Activated T-cell treated with anti-CD3 and anti-CD28 coated beads, Interleukin-2, amount 50 U/mL, for 48 hours (primary cell): ENCODE results near the gene HDAC11.
"Not testable (repeated sequence)": the region's sequence is repeated elsewhere in the genome, so short reads cannot be mapped to it uniquely, and the experiment has no call there.

Experiments used
- DNase-seq, 2 experiments: peaks; one replicate each; pipeline ENCODE4 v3.0.0-alpha.2; 2020

HDAC11 gene

DNA sequence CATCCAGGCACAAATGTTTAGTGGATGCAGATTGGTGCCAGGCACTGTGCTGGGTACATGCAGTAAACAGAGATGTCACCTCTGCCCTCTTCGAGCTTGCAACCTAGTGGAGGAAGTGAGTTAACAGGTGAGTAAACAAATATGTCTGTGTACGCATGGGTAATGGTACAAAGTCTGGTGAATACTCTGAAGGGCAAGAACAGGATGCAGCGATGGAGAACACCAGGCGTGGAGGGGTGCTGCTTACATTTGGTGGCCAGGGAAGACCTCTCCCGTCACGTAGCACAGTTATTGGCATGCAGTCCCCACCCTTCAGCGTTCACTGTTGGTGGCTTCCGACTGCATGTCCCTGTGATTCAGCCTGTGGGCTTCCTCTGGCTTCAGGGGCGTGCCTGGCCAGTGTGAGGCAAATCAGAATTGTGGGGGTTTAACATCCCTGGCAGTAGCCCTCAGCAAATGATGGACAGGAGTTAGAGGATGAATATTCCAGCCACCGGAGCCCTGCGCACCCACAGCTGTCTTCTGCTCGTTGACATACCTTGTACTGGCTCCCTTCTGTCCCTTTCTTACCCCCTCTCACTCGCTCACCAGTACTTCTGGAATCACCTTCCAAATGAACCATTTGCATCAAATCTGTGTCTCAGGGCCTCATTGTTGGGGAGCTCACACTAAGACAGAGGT, 9.1 kb upstream of the HDAC11 start:
- no peak for DNase-seq

GRCh38 chr3:13472286-13472685, 7.8 kb upstream of the HDAC11 start:
- DNase-seq: no peak

DNA sequence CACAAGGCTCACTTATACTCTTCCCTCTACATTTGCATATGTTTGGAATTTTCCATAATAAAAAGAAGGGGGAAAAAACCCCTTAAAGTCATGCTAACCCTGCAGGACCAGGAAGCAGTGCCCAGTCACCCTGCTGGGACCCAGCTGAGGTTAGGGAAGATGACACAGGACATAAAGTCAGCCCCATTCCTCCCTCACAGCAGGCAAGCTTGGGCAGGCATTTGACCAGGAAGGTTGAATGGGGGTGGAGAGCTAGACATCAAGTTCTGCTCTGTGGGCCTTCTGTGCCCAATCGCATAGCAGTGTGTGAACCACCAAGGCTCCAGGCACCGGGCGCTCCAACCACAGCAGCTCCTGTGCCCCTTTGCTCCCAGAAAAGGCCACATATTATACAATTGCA, 7.1 kb upstream of the HDAC11 start:
- no peak for DNase-seq

DNA sequence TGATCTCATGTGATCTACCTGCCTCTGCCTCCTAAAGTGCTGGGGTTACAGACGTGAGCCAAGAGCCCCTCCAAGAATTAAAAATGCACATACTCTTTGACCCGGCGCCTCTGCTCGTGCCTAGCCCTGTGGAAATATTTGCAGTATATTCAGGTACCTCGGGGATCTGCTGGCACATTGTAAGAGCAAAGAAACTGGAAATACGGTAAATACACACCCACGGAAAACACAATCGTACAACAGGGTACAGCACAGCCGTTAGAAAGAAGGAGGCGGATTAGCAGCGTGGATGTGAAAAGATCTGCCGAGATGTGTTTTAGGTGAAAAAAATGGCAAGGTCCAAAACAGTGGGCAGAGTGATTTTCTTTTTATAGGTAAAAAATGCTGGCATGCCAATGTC, 6.1 kb upstream of the HDAC11 start:
- DNase-seq: no peak

DNA sequence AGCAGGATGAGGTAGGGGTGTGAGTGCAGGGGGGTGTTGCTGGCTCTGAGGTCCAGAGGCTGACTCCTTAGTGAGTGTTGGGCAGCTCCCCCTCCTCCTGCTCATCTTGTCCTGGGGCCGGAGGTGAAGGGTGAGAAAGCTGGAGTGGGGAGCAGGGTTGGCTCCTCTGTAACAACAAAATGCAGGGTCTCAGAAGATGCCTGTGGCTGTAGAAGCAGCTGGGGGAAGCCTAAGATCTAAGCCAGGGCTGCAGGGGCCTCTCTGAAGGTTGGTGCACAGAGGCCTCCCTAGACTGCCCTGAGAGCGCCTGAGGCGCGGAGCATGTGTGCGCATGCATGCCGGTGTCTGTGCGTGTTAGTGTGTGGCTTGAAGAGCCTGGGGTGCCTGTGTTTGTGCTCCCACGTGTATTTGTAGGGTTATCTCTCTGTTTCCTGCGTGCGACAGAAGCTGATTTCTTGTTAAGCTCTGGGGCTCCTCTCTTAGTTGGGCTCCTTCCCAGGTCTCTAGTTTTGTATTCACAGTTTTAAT, 5.3 kb upstream of the HDAC11 start:
- DNase-seq: no peak

DNA sequence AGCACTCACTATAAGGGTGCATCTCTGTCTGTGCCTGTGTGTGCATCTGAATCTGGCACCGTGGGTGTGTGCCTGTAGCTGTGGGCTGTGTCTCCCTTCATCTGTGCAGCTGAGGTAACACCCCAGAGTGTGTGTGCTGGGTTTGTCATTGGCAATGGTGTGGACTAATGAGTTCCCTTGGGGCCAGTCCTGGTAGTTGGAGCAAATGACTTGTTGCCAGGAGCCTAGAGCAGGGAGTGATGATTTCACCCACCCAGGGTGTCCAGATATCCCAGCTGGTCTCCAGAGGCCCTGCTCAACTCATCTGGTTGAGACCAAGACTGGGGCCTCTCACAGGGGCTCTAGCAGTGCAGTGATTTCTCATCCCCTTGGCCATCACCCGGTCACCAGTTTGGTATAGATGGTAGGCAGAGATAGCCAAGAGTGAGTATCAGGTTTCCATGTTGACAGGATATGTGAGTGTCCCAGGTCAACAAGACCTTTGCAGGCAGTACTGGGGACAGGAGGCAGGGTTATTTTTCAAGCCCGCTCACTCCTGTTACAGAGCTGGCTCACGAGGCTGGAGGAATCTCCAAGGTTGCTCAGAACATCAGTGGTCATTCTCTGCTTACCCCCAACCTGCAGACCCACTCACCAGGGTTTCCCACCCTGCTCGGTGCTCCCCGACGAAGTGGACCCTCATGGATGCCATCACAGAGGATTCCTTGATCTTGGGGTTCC, 4.1 kb upstream of the HDAC11 start:
- DNase-seq: no peak

DNA sequence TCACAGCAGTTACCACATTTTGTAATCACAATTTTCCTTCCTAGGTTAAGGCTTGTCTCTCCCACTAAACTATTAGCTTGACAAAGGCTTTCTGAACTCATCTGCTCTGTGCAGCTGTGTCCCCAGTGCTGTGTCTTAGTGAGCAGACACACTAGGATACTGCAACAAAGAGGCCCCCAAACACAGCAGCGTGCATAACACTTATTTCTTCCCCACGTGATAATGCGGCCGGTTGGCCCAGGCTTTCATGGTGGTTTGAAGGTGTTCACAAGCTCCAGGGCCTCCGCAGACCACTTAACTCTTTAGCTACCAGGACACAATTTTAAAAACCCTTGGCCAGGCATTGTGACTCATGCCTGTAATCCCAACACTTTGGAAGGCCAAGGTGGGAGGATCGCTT, 2.2 kb upstream of the HDAC11 start:
- no peak for DNase-seq

DNA sequence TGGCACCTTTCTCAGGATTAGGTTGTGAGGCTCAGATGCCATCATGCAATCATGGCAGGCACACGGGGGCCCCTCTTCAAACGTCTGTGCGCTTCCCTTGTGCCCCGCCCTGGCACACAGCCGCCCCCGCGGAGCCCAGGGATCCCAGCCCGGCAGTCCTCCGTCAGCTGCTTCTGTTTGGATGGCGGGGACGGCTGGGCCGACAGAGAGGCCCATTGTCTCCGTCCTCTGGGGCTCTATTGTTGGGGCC, 849 bp upstream of the HDAC11 start:
- no peak for DNase-seq

DNA sequence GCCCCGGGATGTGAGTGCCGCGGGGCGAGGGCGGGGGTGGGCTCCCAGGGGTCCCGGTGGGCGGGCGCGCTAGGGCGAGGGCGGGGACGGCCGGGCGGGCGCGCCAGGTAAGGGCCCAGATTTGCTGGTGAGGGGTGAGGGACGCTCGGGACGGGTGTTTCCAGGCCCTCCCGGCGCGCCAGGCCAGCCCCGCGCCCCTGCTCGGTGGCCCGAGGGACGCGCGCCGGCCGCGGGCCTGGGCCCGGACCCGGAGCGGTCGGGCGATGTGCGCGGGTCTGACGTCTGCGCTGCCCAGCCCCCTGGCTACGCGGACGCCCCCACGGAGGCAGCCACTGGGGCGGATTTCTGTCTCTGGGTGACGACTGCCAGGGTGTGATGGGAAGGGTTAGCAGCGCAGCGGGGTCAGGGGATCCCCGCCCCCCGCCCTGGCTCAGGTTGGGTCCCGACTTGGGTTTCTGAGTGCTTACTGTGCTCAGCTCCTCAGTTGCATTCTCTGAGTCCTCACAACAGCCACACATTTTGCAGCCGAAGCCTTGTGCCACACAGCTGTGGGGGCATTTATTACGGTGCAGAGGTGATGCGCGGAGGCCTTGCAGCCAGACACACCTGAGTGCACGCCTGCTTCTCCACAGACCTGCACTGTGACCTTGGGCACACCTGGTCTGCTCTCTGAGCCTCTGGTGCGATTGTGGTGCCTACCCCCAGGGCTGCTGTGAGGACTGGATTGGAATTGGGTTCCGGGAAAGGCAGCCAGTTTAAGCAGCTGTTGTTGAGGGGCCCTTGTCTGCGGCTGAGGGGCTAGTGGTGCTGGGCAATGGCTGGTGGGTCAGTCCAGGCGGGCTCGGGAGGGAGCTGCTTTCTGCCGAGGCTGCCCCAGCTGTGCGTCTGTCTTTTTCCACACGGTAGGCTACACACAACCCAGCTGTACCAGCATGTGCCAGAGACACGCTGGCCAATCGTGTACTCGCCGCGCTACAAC, 523 bp downstream of the HDAC11 start:
- DNase-seq: no peak

GRCh38 chr3:13482106-13482690, 2.1 kb downstream of the HDAC11 start:
- no peak for DNase-seq

DNA sequence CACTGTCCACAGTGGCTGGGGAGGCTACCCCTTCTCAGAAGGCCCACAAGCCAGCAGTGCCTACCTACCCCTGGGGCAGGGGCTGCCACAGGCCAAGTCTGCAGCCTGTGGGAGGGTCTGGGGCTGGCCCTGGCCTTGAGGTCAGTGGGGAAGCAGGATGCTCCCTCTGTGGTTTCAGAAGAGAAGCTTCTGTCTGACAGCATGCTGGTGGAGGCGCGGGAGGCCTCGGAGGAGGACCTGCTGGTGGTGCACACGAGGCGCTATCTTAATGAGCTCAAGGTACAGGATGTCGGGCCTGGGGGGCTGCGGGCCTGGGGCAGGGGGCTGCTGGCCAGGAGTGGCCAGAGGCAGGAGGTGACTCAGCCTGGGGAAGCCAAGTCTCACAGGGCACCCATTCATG, 3.2 kb downstream of the HDAC11 start:
- DNase-seq: no peak

DNA sequence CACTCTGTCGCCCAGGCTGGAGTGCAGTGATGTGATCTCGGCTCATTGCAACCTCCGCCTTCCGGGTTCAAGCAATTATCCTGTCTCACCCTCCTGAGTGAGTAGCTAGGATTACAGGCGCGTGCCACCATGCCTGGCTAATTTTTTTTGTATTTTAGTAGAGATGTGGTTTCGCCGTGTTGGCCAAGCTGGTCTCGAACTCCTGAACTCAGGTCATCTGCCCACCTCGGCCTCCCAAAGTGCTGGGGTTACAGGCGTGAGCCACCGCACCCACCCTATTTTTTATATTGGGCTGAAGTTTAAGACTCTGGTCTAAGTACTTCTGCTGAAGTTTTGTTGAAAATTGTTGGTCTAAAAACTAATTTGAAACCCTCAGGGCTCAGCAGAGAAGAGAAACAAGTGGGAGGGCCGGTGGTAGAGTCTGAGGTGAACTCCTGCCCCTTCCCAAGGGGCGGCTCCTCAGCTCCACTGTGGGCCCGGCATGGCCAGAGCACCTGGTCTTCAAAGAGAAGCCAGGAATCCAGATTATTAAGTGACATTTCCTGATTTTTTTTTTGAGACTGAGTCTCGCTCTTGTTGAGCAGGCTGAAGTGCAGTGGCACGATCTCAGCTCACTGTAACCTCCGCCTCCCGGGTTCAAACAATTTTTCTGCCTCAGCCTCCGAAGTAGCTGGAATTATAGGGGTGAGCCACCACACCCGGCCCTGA, 4.0 kb downstream of the HDAC11 start:
- DNase-seq: no peak

DNA sequence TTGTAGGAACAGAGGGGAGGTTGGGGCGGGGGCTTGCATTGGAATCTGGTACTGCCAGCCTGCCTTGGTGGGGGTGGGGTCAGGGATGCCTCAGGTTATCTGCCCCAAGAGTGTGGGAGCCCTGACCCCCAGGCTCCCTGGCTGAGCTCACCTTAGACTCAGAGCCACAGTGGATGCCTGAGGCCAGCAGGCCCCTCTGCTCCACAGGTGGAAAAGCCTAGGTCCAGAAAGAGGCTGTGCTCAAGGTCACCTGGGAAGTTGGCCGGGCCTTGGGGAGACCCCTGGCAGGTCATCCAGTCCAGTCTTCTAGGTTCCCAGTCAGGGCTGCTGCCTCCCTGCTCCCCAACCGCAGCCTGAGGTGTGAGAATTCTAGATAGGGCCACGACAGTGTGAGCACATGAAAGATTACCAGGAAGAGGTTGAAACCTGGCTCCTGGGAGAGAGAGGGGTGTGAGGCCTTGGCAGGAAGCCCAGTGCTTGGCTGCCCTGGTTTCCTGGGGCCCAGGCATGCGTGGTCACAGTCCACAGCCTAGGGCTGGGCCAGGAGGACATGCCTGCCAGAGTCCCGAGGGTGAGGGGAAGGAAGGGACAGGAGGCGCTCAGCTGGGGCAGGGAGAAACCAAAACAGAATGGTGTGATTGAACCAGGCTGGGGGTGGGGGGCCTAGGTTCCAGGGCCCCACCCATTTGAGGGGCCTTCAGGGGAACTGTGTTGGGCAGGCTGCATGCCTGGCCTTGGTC, 4.9 kb downstream of the HDAC11 start:
- DNase-seq: no peak

DNA sequence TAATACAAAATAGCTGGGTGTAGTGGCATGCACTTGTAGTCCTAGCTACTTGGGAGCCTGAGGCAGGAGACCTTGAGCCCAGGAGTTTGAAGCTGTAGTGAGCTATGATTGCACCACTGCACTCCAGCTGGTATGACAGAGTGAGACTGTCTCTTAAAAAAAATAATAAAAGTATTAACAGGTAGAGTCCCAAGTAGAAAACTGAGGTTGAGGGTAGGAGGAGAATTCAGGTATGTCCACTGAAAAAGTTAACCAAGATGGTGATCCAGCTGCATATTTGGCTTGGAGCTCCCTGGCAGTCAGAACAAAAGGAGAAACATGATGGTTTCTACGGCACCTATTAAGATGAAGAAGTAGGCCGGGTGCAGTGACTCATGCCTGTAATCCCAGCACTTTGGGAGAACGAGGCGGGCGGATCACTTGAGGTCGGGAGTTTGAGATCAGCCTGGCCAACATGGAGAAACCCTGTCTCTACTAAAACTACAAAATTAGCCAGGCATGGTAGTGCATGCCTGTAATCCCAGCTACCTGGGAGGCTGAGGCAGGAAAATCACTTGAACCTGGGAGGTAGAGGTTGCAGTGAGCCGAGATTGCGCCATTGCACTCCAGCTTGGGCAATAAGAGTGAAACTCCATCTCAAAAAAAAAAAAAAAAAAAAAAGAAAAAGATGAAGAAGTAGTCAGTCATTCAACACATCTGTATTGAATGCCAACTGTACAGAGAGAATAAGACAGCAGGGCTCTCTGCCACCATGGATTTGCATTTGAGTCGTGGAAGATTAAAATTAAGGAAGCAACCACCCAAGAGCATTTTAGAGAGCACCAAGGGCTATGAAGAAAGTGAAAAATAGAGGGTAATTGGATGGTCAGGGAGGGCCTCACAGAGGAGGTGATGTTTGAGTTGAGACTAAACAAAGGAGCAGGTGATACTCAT, 5.8 kb downstream of the HDAC11 start:
- DNase-seq: not testable (repeated sequence)

DNA sequence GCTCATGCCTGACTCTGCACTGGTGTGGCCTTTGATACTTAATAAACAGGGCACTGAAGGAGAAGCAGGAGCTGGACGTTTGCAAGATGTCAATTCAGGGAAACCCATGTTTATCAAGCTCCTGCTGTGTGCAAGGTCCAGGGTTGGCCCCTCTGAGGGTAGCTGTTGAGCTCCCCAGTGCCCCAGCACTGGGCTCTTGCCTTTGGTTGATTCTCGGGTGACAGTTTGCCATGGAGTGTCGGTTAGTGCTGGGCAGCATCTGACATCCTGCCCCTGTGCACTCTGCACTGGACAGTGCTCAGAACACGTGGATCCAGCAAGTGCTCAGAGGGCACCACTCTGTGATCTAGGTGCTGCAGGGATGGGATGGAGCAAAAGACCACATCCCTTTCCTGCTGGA, 7.3 kb downstream of the HDAC11 start:
- DNase-seq: no peak

DNA sequence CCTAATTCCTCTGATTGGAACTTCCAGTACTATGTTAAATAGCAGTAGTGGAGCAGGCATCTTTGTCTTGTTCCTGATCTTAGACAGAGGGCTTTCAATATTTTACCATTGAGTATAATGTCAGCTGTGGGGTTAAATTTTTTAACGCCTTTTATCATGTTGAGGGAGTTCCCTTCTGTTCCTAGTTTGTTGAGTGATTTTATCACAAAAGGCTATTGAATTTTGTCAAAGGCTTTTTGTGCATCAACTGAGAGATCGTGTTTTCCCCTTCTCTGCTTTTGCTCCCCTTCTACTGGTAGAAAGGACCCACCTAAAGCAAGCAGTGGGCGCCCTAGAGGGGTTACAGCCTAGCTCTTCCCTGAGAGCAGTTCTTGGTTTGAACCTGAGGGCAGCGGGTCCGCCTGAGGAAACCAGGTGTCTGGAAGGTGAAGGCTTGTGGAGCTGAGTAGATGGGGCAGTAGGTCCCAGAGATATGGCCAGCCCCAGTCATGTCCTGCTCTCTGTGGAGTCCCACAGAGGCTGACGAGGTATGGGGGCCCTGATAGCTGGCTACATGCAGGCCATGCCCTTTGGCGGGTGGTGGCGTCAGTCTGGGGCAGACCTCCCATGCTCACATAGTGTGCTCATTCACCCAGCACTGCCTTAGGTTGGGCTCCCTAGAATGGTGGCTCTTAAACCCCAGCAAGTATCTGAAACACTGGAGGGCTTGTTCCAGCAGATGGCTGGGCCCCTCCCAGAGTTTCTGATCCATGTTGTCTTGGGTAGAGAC, 11.3 kb downstream of the HDAC11 start:
- DNase-seq: no peak

DNA sequence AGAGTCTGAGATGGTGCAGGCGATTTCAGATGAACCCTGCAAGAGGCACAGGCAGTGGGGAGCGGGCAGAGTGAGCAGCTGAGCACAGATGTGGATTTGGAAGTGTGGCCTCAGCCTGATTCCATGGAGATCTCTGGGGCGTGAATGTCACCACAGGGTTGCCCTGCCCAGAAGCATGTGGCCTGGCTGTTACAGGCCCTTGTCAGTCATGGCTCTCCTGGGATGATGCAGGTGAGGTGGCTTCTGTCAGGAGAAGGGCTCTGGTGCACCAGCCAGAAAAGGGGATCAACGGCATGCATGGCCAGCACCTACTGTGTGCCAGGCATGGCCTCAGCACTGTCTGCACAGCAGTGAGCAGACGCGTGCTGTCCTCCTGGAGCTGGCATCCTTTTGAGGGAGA, 11.9 kb downstream of the HDAC11 start:
- DNase-seq: no peak

- DNase-seq: no peak
These were observed 13.1 kb downstream of the HDAC11 start for GRCh38 chr3:13492976-13493866.
